Measurements from ENCODE around the gene ADRB2. TPM values are rescaled to one million over a fixed set of nuclear protein-coding genes. Genes with fewer than 3 reads are reported as not detected.
A peak's percentile ranks its signal among the peaks of the same experiment; 100 is the strongest.

The ADRB2 gene
- polyA plus RNA-seq, 3 donors, result 6.8 to 10.9 (median 10.8) TPM

DNA sequence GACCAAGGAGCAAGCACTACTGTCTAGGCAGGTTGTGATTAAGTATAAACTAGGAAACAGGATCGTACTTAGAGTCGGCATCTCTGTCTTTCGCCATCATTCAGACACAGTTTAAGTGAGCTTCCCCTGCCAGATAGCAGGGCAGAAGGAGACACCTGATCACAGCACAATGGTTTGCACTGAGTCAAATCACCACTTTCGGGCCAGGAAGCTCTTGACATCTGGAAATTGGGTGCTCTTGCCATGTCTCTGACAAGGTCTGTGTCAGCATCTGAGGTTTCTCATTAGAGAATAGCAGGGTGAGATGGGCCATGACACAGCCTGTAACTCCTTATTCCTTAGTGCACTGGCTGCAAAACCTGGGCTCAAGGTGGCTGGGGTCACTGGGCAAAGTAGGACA lies 8.3 kb downstream of the ADRB2 start:
- TF ChIP-seq, protein P1, sequence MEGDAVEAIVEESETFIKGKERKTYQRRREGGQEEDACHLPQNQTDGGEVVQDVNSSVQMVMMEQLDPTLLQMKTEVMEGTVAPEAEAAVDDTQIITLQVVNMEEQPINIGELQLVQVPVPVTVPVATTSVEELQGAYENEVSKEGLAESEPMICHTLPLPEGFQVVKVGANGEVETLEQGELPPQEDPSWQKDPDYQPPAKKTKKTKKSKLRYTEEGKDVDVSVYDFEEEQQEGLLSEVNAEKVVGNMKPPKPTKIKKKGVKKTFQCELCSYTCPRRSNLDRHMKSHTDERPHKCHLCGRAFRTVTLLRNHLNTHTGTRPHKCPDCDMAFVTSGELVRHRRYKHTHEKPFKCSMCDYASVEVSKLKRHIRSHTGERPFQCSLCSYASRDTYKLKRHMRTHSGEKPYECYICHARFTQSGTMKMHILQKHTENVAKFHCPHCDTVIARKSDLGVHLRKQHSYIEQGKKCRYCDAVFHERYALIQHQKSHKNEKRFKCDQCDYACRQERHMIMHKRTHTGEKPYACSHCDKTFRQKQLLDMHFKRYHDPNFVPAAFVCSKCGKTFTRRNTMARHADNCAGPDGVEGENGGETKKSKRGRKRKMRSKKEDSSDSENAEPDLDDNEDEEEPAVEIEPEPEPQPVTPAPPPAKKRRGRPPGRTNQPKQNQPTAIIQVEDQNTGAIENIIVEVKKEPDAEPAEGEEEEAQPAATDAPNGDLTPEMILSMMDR (IDR thresholded peaks at IDR 0.05), result no peak
- H3K4me2 ChIP-seq (replicated peaks; ENCODE audit: extremely low read depth, low read length, poor library complexity, severe bottlenecking), result peak overlapping the region; percentile 26
- no peak overlapping the region for H3K9ac ChIP-seq (ENCODE audit: insufficient read depth, low read length, poor library complexity, severe bottlenecking)
- H4K20me1 ChIP-seq (ENCODE audit: insufficient read depth, low read length), result peaks cover 93% of the 10 kb centered on the region
- Mint-ChIP-seq H3K4me3 (no peak overlapping the region), H3K4me1 (peaks cover 71% of the 10 kb centered on the region), H3K36me3 (peaks cover 56 to 65% of the 10 kb centered on the region in 2 donors), H3K9me3 (peaks cover 0 to 2% (median 0%) of the 10 kb centered on the region in 7 donors), H3K27me3 (ENCODE audit: low read depth in 3 of 3) (no peaks in the 10 kb centered on the region), H3K27ac (peak overlapping the region in 4 of 7 donors; percentile 6 to 17 (median 12))
- DNase-seq, result no peak
- peaks cover 53 to 57% of the 10 kb centered on the region in 2 donors for H3K4me1 ChIP-seq (ENCODE audit: control insufficient read depth in 1 of 2, insufficient read depth in 2 of 2, low read length in 2 of 2)
- H2AFZ ChIP-seq (ENCODE audit: insufficient read depth, low read depth, low read length, poor library complexity, severe bottlenecking), result no peak overlapping the region
- no peak overlapping the region for H3K4me3 ChIP-seq (replicated peaks in 1 of 3; ENCODE audit: low read depth in 2 of 3, low read length in 3 of 3)
- peaks cover 16 to 57% of the 10 kb centered on the region in 2 donors for H3K36me3 ChIP-seq (replicated peaks in 1 of 2; ENCODE audit: control insufficient read depth in 1 of 2, insufficient read depth in 2 of 2, low read length in 2 of 2)
- peaks cover 99% of the 10 kb centered on the region for H3K79me2 ChIP-seq (ENCODE audit: insufficient read depth, low read length)
- H3K27ac ChIP-seq (ENCODE audit: low read depth in 1 of 2, low read length in 2 of 2), result peak overlapping the region in 1 of 2 donors; percentile 24
- H3K9me3 ChIP-seq (replicated peaks in 1 of 2; ENCODE audit: control insufficient read depth in 1 of 2, insufficient read depth in 1 of 2, low read length in 2 of 2), result no peaks in the 10 kb centered on the region
- no peaks in the 10 kb centered on the region for H3K27me3 ChIP-seq (ENCODE audit: control insufficient read depth in 2 of 2, insufficient read depth in 2 of 2, low read length in 2 of 2)
- 66% methylated on average over 3 of the region's 4 CpGs for WGBS (ENCODE audit: insufficient coverage)
- intact Hi-C loops (cut with micrococcal nuclease), result loop anchor here in 1 of 2 donors (10.0 kb wide), 1 partner anchor 650 kb away; no protein-coding TSS in a partner anchor

- peaks cover 58% of the 10 kb centered on the region for H3K4me1 Mint-ChIP-seq
- intact Hi-C loops (cut with micrococcal nuclease), result loop anchor here in 1 of 2 donors (10.0 kb wide), 1 partner anchor 652 kb away; no protein-coding TSS in a partner anchor
These were observed 10.2 kb downstream of the ADRB2 start for GRCh38 chr5:148836272-148837250.

More at GRCh38 chr5:148836272-148837250, 10.2 kb downstream of the ADRB2 start:
- Mint-ChIP-seq H3K9me3 (peaks cover 0 to 2% (median 0%) of the 10 kb centered on the region in 7 donors), H3K27ac (peak overlapping the region in 2 of 7 donors; percentile 0 to 48), H3K27me3 (ENCODE audit: low read depth in 3 of 3) (no peaks in the 10 kb centered on the region), H3K4me3 (no peak overlapping the region), H3K36me3 (peaks cover 54 to 72% of the 10 kb centered on the region in 2 donors)
- peaks cover 37 to 38% of the 10 kb centered on the region in 2 donors for H3K4me1 ChIP-seq (ENCODE audit: control insufficient read depth in 1 of 2, insufficient read depth in 2 of 2, low read length in 2 of 2)
- peaks cover 93% of the 10 kb centered on the region for H4K20me1 ChIP-seq (ENCODE audit: insufficient read depth, low read length)
- TF ChIP-seq, protein P1 (IDR thresholded peaks at IDR 0.05), result no peak
- H2AFZ ChIP-seq (ENCODE audit: insufficient read depth, low read depth, low read length, poor library complexity, severe bottlenecking), result no peak overlapping the region
- peaks cover 20 to 68% of the 10 kb centered on the region in 2 donors for H3K36me3 ChIP-seq (replicated peaks in 1 of 2; ENCODE audit: control insufficient read depth in 1 of 2, insufficient read depth in 2 of 2, low read length in 2 of 2)
- H3K9ac ChIP-seq (ENCODE audit: insufficient read depth, low read length, poor library complexity, severe bottlenecking), result no peak overlapping the region
- H3K4me3 ChIP-seq (replicated peaks in 1 of 3; ENCODE audit: low read depth in 2 of 3, low read length in 3 of 3), result no peak overlapping the region
- DNase-seq, result no peak
- H3K79me2 ChIP-seq (ENCODE audit: insufficient read depth, low read length), result peaks cover 96% of the 10 kb centered on the region
- H3K4me2 ChIP-seq (replicated peaks; ENCODE audit: extremely low read depth, low read length, poor library complexity, severe bottlenecking), result no peak overlapping the region
- H3K27ac ChIP-seq (ENCODE audit: low read depth in 1 of 2, low read length in 2 of 2), result no peak overlapping the region
- H3K9me3 ChIP-seq (replicated peaks in 1 of 2; ENCODE audit: control insufficient read depth in 1 of 2, insufficient read depth in 1 of 2, low read length in 2 of 2), result no peaks in the 10 kb centered on the region
- WGBS (ENCODE audit: insufficient coverage), result 100% methylated on average over 1 of the region's 11 CpGs
- no peaks in the 10 kb centered on the region for H3K27me3 ChIP-seq (ENCODE audit: control insufficient read depth in 2 of 2, insufficient read depth in 2 of 2, low read length in 2 of 2)

Measured in CD14-positive monocyte (primary cell).